HL-60/S4 (cell line): ENCODE data around the gene SMAD9.

Experiments used
- in situ Hi-C: fragments of 300-500 bp; cut with MboI; formaldehyde crosslinking; loops from 2 replicates; pipeline ENCODE4 v1.14.3; 2022; ENCODE audit warnings: low sequenced_read_pairs

SMAD9 gene

DNA sequence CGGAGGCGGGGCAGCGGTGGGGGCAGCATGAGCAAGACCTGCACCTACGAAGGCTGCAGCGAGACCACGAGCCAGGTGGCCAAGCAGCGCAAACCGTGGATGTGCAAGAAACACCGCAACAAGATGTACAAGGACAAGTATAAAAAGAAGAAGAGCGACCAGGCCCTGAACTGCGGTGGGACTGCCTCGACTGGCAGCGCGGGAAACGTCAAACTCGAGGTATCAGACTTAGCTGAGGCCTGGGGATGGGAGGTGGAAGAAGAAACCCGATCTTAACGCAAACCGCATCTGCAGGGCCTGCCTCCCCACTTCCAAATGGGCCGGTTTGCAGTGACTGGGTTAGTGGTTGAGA lies 100.3 kb downstream of the SMAD9 start:
- in situ Hi-C loops, result no loop called here

DNA sequence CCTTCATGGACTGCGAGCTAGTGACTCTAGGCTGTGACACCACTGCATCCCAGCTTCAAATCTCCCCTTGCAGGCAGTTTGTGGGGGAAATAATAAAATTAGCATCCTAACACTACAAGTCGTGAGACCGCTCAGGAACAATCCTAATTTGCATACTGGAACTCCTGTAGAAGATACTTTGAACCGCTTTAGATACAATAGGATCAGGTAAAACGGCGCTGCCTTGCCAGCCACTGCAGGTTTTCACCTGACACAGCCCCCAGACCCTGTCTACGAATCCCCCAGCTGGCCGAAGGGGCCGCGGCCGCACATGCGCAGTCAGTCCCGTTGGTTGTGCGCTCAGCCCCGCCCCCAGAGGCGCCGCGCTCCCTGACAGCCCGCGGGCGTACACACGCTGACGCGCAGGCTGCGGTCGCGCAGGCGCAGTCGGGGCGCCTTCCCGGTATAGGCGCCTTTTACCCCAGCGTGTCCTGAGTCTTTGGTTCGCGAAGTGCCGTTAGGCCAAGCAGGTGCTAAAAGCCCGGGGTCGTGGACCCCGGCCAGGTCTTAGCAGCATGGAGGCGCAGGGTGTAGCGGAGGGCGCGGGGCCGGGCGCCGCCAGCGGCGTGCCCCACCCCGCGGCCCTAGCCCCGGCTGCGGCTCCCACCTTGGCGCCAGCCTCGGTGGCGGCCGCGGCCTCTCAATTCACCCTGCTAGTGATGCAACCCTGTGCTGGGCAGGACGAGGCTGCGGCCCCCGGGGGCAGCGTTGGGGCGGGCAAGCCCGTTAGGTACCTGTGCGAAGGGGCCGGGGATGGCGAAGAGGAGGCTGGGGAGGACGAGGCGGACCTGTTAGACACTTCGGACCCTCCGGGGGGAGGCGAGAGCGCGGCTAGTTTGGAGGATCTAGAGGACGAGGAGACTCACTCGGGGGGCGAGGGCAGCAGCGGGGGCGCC lies 101.0 kb downstream of the SMAD9 start, which contains the start of gene RFXAP:
Gene RFXAP (plus strand): TSS at position 419 of the 935 bp plus-strand sequence. CDS start 136 bp downstream, at position 555.
- in situ Hi-C loops, result no loop called here

DNA sequence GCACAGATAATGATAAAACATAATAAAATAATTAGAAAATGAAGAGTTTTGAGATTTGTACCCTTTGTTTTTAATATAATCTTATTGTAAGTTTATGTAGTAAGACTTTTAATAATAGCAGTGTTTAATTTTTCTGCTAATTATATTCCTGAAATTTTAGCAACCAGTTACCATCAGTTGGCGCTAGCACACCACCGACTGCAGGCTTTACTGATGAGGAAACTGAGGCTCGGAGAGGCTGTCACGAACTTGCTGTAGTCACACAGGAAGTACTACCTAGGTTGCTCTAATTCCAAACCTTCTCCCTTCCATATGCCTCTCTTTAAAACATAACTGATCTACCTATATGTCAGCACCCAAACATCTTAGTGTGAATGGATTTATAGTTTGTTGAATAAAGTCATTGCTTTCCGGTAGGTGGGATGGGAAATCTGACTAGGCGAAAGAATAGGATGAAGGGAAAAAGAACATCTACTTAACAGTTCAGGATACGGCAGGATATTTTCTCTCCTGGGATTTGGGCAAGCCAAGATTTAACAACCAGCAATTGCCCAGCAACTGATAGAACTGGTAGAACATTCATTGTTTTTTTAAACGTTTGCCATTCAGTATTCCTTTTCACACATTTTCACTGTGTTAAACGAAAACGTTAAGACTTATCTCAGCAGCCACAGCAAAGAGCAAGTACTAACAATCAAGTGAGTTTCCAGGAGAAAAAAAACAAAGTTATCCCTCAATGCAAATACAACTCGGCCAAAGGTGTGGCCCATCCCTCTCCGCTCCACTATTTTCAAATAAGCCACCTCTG lies 101.8 kb downstream of the SMAD9 start:
- in situ Hi-C loops, result no loop called here

DNA sequence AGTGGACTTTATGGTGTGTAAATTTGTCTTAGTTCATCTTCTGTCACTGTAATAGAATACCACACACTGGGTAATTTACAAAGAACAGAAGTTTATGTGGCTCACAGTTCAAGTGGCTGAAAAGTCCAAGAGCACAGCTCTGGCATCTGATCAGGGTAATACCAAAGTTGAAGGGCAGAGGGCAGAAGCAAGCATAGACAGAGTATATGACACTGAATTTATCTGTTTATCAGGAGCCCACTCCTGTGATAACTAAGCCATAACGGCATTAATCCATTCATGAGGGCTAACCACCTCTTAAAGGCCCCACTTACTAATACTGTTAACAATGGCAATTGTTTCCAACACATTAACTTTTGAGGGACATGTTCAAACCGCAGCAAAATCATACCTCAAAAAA lies 105.0 kb downstream of the SMAD9 start:
- in situ Hi-C loops, result no loop called here

DNA sequence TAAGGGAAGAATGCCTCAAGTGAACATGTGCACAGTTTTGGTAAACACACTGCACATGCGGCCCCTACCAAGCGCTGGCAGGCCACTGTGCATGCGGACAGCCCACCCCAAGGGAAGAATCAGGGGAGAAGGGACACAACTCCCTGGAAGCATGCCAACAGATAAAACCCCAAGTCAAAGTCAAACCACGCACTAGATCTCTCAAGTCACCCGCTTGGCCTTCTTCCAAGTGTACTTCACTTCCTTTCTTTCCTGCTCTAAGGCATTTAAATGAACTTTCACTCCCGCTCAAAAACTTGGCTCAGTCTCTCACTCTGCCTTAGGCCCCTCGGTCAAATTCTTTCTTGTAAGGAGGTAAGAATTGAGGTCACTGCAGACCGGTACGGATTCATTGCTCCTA lies 105.6 kb downstream of the SMAD9 start:
- in situ Hi-C loops, result no loop called here

DNA sequence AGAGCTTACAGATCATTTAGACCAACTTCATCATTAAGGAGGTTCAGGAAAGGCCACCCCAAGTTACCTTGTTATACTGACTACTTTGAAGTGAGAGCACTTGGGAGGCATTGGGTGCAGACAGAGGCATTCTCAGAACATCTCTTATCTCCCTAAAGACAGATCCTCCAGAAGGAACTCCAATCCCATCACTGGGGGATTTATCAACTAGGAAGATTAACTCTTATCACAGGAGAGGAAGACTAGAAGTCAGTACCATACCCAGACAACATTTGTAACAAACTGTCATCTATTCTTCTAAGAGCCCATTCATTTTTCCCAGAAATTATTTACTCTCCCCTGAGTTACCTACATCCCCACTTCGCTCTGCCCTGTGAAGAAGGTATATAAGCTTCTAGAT lies 106.8 kb downstream of the SMAD9 start:
- in situ Hi-C loops, result no loop called here

DNA sequence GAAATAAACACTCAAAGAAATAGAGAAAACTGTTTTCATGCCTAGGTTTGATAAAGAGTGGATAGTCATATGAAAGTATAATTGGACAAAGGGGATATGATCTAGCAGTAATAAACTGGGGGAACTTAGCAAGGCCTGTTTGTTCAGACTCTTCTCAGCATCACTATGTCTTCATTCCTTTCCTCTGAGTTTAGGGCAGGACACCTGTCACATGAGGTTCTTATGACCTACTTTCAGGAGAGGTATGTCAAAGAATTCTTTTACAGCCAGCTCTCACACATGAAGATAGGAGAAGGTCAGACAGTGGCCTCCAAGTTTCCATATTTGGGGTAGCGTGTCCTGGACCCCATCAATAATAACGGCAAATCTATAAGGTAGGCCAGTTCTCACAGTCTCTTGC lies 112.4 kb downstream of the SMAD9 start:
- in situ Hi-C loops, result no loop called here

DNA sequence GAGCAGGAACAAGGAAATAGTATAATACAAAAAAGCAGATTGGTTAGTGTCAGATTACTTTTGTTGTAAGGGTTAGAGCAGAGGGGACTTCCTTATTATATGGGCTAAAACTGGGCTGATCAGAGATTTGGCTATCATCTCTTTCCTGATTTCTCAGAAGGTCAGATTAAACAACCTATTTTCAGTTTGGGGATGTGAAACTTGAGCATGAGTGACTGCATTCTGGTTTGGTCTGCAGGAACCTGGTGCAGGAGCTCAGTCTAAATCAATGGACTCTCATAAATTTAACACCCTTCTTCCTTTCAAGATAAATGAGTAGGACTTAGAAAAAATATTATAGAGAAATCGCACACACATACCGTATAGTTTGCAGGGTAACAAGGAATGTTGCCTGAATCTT lies 113.9 kb downstream of the SMAD9 start:
- in situ Hi-C loops, result no loop called here

DNA sequence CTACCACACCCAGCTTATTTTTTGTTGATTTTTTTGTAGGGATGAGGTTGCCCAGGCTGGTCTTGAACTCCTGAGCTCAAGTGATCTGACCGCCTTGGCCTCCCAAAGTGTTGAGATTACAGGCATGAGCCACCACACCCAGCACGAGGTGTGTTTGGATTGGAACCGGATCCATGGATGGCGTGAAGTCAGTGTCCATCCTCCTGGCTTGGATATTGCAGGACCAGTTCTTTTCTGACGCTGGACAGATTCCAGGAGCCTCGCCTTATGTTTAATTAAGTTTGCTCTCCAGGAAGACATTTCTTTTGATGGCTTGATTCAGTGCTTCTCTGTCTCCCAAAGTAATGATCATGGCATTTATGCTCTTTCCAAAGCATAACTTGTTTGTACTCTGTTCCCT lies 115.5 kb downstream of the SMAD9 start:
- in situ Hi-C loops, result no loop called here

DNA sequence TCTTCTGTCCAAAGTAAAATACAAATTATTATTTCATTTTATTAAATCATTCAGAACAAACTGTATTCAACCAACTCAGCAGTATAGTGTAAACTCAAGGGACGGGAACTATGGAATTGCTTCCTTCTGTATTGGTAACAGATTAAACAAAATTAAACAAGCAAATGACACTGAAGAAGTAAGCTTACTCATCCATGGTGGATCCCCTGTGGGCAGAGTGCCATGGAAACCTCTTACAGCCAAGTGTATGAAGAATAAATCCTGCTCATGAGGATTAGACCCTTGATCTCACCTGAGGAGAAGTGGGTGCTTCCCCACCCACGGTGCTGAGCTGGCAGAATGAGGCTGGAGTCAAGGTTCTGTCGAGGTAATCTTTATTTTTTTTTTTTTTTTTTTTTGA lies 119.0 kb downstream of the SMAD9 start:
- in situ Hi-C loops, result no loop called here

DNA sequence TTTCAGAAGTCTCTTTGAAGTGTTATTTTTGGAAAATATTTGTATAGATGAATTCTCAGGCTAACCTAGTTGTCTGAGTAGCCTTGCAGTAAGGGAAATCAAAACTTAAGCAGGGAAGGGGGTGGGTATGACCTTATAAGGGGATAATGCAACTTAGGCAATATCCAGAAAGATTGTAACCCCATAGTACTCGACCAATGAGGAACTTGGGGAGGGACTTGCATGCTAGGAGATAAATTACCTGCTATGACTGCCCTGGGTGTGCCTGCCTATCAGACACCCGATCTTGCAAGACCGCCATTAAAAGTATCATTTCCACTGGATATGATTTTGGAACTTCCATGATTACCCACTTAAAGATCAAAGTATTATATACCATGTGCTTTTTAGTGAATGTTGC lies 124.0 kb downstream of the SMAD9 start:
- in situ Hi-C loops, result no loop called here

DNA sequence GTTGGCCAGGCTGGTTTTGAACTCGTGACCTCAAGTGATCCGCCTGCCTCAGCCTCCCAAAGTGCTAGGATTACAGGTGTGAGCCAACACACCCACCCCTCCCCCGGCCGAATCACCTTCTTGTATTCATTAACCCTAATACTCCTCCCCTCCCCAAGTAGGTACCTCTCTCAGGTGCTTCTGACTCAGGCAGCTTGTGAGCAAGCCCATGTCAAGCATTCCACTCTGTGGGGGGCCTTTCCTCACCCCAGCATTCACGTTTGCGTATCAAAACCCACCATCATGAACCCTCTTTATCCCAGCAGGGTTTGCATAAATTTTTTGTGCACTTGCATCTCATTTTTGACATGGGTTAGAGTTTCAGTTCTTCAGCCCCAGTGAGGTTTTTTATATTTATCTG lies 124.6 kb downstream of the SMAD9 start:
- in situ Hi-C loops, result no loop called here
